Measurements from ENCODE around the gene PABPN1. TPM values are rescaled to one million over a fixed set of nuclear protein-coding genes. Genes with fewer than 3 reads are reported as not detected.

Gene PABPN1
- total RNA-seq, 1 donor from 2014 or later = 337 TPM

DNA sequence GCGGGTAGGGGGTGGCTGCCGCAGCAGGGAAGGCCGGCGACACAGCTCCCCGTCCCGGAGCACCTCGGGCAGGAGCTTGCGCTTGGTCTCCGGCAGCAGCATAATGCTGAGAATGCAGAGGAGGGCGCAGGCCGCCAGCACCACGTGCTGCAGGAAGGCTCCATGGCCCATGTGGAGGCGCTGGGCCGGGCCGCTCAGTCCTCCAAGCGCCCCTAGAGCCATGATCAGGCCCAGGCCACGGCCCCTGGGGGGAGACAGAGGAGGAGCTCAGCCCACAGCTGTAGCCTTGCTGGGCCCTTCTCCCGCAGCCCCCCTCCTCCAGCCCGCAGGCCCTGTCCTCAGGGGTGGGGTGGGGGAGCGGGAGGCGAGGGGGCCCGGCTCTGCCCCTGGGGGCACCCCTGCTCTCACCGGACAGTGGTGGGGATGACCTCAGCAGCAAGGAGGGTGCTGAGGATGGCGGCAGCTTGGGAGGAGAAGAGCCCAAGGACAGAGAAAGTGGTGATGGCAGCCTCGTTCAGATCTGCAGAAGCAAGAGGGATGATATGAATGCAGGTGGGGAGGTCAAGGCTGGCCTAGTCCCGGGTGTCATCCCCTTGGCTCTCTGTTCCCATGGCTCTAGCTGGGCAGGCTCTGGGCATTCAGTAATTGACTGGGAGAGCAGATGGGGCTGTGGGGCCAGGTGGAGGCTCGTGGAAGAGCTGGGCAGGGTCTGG, 25.6 kb downstream of the PABPN1 start:
- H3K9me3 Mint-ChIP-seq = no peaks in the 10 kb centered on the region
- peaks cover 14% of the 10 kb centered on the region for H3K36me3 Mint-ChIP-seq
- H3K27me3 Mint-ChIP-seq = peaks cover 18% of the 10 kb centered on the region
- no peak overlapping the region for H3K27ac Mint-ChIP-seq
- peaks cover 4% of the 10 kb centered on the region for H3K4me1 Mint-ChIP-seq (ENCODE audit: unreplicated experiment)
- DNase-seq (ENCODE audit: extremely low spot score, unreplicated experiment) = no peak
- no peak for TF ChIP-seq CTCF (conservative IDR thresholded peaks at IDR 0.05)
- no peak overlapping the region for H3K4me3 Mint-ChIP-seq

DNA sequence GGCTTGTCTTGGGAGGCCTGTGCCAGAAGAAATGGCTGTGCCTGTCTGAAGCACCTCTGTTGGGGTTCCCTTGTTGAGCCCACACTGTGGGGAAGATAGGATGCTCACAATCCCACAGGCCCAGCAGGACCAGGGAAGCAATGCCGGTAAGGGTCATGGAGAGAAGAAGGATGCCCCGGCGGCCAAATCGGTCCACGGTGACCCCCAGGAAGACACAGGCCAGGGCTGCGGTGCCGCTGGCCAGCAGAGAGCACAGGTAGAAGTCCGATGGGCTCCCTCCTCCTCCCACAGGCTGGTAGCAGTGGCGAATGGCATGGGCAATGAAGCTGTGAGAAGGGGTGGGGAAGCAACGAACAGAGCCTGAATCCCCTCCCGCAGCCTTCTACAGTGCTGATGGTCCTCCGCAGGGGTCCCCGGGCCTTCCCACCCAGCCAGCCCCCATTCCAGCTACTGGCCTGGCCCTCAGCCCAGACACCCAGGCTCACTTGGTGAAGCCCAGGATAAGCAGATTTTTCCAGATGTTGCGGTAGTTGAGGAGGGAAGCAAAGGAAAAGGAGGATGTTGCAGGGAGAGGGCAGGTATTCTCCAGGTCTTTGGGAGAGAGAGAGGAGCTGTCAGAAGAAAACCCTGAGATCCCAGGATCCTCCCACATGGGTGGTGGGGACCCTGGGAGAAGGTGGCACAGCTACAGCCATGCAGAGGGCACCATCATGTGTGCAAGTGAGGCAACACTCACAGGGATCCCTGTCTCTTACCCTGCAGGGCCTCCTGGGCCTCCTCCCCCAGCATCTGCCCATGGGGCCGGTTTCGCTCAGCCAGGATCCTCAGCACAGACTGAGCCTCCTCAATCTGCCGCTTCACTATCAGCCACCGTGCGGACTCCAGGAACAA, 26.4 kb downstream of the PABPN1 start:
- DNase-seq (ENCODE audit: extremely low spot score, unreplicated experiment) = no peak
- no peak for TF ChIP-seq CTCF (conservative IDR thresholded peaks at IDR 0.05)
- Mint-ChIP-seq H3K4me3 (no peak overlapping the region), H3K27me3 (peaks cover 16% of the 10 kb centered on the region), H3K4me1 (ENCODE audit: unreplicated experiment) (peaks cover 4% of the 10 kb centered on the region), H3K36me3 (peaks cover 14% of the 10 kb centered on the region), H3K9me3 (no peaks in the 10 kb centered on the region), H3K27ac (no peak overlapping the region)

GRCh38 chr14:23348297-23348655, 27.0 kb downstream of the PABPN1 start:
- peaks cover 14% of the 10 kb centered on the region for H3K36me3 Mint-ChIP-seq
- peaks cover 9% of the 10 kb centered on the region for H3K4me1 Mint-ChIP-seq (ENCODE audit: unreplicated experiment)
- no peak overlapping the region for H3K4me3 Mint-ChIP-seq
- DNase-seq (ENCODE audit: extremely low spot score, unreplicated experiment) = no peak
- no peak for TF ChIP-seq CTCF (conservative IDR thresholded peaks at IDR 0.05)
- no peak overlapping the region for H3K27ac Mint-ChIP-seq
- peaks cover 20% of the 10 kb centered on the region for H3K27me3 Mint-ChIP-seq
- no peaks in the 10 kb centered on the region for H3K9me3 Mint-ChIP-seq

DNA sequence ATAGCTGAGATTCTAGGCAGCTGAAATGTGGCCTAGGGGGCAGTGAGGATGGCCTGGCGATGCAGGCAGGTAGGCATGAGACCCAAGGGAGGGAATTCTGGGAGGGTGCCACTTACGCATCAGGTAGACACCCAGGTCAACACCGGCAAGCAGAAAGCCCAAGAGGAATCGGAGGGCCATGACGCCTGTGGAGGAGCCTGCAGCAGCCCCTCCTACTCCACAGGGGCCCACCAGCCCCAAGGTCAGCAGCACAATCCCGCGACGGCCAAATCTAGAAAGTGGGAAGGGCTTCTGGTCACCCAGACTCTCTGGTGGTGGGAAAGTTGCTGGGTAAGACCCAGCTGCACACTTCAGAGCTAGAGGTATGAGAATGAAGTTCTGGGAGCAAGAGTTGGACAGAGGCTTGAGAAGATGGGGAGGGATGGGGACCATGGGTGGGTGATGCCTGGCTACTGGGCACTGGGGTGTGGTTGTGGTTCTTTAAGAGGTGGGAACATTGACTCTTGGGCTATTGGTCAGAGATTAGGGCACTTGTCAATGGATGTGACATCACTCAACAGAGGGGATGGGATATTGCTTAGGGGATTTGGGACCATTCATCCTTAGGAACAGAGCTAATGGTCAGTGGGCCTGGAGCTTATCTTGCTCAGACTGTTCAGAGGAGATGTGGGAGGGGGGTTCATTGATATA, 28.0 kb downstream of the PABPN1 start:
- Mint-ChIP-seq H3K9me3 (no peaks in the 10 kb centered on the region), H3K4me1 (ENCODE audit: unreplicated experiment) (peaks cover 9% of the 10 kb centered on the region), H3K4me3 (peak overlapping the region; percentile 53), H3K27me3 (peaks cover 29% of the 10 kb centered on the region), H3K27ac (no peak overlapping the region), H3K36me3 (peaks cover 14% of the 10 kb centered on the region)
- DNase-seq (ENCODE audit: extremely low spot score, unreplicated experiment) = no peak
- TF ChIP-seq CTCF (conservative IDR thresholded peaks at IDR 0.05) = no peak

DNA sequence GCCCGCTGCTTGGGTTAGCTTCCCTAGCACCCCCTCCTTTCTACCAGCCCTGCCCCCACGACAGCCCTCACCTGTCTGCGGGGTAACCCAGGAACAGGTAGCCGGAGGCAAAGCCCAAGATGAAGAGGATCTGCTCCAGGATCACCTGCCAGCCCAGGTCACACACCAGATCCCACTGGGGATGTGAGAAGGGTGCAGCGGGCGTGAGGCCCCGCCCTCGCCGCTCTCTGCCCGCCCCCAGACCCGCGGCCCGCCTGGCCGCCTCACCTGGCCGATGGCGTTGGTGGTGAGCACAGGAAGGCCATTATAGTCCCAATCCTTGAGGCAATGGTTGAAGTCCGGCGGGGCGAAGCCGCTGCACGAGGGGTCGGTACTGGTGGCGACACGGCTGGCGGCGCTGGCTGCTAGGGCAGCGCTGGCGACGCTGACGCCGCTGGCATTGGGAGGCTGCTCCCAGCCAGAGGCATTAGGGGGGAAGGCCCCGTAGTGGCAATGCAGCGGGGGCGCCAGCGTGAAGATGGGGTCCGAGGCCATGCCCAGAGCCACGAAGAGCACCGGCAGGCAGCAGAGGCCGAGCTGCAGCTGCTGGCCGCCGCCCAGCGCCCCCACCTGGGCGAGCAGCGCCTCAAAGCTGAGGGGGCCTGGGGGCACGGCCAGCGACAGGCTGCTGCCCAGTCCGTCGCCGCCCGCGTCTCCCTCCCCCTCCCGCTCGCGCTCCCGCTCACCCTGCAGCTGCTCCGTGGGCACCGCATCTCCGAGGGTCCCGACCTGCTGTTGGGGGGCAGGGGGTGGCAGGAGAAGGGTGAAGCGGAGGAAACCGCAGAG, 30.6 kb downstream of the PABPN1 start:
- no peak overlapping the region for H3K27ac Mint-ChIP-seq
- peaks cover 9% of the 10 kb centered on the region for H3K4me1 Mint-ChIP-seq (ENCODE audit: unreplicated experiment)
- H3K27me3 Mint-ChIP-seq = peaks cover 30% of the 10 kb centered on the region
- no peak for DNase-seq (ENCODE audit: extremely low spot score, unreplicated experiment)
- no peaks in the 10 kb centered on the region for H3K9me3 Mint-ChIP-seq
- H3K4me3 Mint-ChIP-seq = peak overlapping the region; percentile 87
- H3K36me3 Mint-ChIP-seq = peaks cover 17% of the 10 kb centered on the region
- no peak for TF ChIP-seq CTCF (conservative IDR thresholded peaks at IDR 0.05)
